K562 (cell line): ENCODE data around the gene MTHFD2. TPM values are rescaled to one million over a fixed set of nuclear protein-coding genes. Genes with fewer than 3 reads are reported as not detected.
A peak's percentile ranks its signal among the peaks of the same experiment; 100 is the strongest.

Experiments used
- E4F1 ChIP-seq: fragments of 250-450 bp; sonication (Bioruptor Pico); IDR thresholded peaks from 2 replicates; pipeline ENCODE4 v1.5.0; 2021; ENCODE audit warnings: mild to moderate bottlenecking, borderline replicate concordance
- ELF2 ChIP-seq: fragments of 250-450 bp; sonication (Bioruptor Pico); IDR thresholded peaks from 2 replicates; pipeline ENCODE4 v1.5.0; 2021; ENCODE audit warnings: mild to moderate bottlenecking
- ETV6 ChIP-seq, 3 experiments: fragments of 150-350 bp in 1 of 3; sonication (generic) in 1 of 3; formaldehyde crosslinking in 1 of 3; IDR thresholded peaks; 2 replicates each; pipeline versions ENCODE4 v1.6.1 to v1.8.0; 2014 to 2022; ENCODE audit warnings: borderline replicate concordance in 2 of 3, low read depth in 2 of 3, antibody characterized with exemption in 1 of 3, low read length in 1 of 3, mild to moderate bottlenecking in 1 of 3, missing genetic modification reagents in 1 of 3
- HEY1 ChIP-seq: fragments of 250-450 bp; sonication (Bioruptor Pico); IDR thresholded peaks from 2 replicates; pipeline ENCODE4 v1.5.0; 2020; ENCODE audit warnings: mild to moderate bottlenecking, moderate library complexity, borderline replicate concordance
- HMG20A ChIP-seq: fragments of 450-650 bp; formaldehyde crosslinking; conservative IDR thresholded peaks from 2 replicates; pipeline ENCODE4 v1.4.0; 2020; ENCODE audit warnings: mild to moderate bottlenecking, mixed read lengths
- KDM4B ChIP-seq, 2 experiments: fragments of 450-650 bp in 1 of 2; sonication (generic) in 1 of 2; IDR thresholded peaks; 2 replicates each; pipeline ENCODE4 v1.6.1; 2016 to 2017; ENCODE audit warnings: borderline replicate concordance in 2 of 2, antibody characterized with exemption in 1 of 2, low read depth in 1 of 2, mild to moderate bottlenecking in 1 of 2
- MITF ChIP-seq: IDR thresholded peaks from 2 replicates; pipeline ENCODE4 v1.6.1; 2014; ENCODE audit warnings: antibody characterized with exemption
- MTA2 ChIP-seq: fragments of 450-650 bp; IDR thresholded peaks from 2 replicates; pipeline ENCODE4 v1.6.1; 2016; ENCODE audit warnings: low read depth
- PHTF2 ChIP-seq: fragments of 250-450 bp; sonication (Bioruptor Pico); IDR thresholded peaks from 2 replicates; pipeline ENCODE4 v1.5.0; 2021; ENCODE audit warnings: mild to moderate bottlenecking
- PTBP1 ChIP-seq: fragments of 200-400 bp; formaldehyde crosslinking; IDR thresholded peaks from 2 replicates; pipeline ENCODE4 v1.6.1; 2017; ENCODE audit warnings: low read depth, low read length
- TCF7 ChIP-seq: sonication (generic); IDR thresholded peaks from 2 replicates; pipeline ENCODE4 v1.6.1; 2016; ENCODE audit warnings: antibody characterized with exemption, borderline replicate concordance
- UBTF ChIP-seq, 2 experiments: IDR thresholded peaks; 2 replicates each; pipeline ENCODE4 v1.6.1; 2012; ENCODE audit warnings: improper control_type of control experiment in 2 of 2, low read depth in 2 of 2, low read length in 2 of 2, borderline replicate concordance in 1 of 2
- YY1 ChIP-seq, 3 experiments: IDR thresholded peaks; 2 replicates each; pipeline ENCODE4 v1.6.1; 2011; ENCODE audit warnings: low read length in 2 of 3, mild to moderate bottlenecking in 2 of 3, moderate library complexity in 2 of 3, borderline replicate concordance in 1 of 3, control low read depth in 1 of 3, low read depth in 1 of 3; ENCODE audit not compliant: insufficient read depth in 3 of 3, insufficient replicate concordance in 2 of 3, control insufficient read depth in 1 of 3, insufficient read length in 1 of 3; ENCODE audit errors: extremely low read depth in 1 of 3
- ZBTB1 ChIP-seq: sonication (generic); formaldehyde crosslinking; IDR thresholded peaks from 2 replicates; pipeline ENCODE4 v1.8.1; 2023; ENCODE audit warnings: missing genetic modification reagents, low read depth, mild to moderate bottlenecking, borderline replicate concordance
- ZNF146 ChIP-seq: IDR thresholded peaks from one replicate; pipeline ENCODE4 v1.6.1; 2018; ENCODE audit warnings: missing compliant biosample characterization; ENCODE audit not compliant: unreplicated experiment
- ZNF24 ChIP-seq: fragments of 450-650 bp; IDR thresholded peaks from 2 replicates; pipeline ENCODE4 v1.6.1; 2016
- polyA plus RNA-seq, 8 experiments: library from polyadenylated mRNA; depleted of rRNA in 4 of 8; stranded (reverse) in 5 of 8; unstranded in 3 of 8; fragments of >200 nt; fragmentation: Nextera tagmentation in 2 of 8; fragmentation: Illumina TruSeq in 1 of 8; extraction: Ambion mirVana in 2 of 8; extraction: Trizol in 1 of 8; gene quantifications; 2 replicates each; pipeline versions ENCODE4 v1.2.1 to v1.2.3, GENCODE V29; 2011 to 2014; ENCODE audit warnings: inconsistent platforms in 1 of 8, missing spikeins in 1 of 8
- total RNA-seq, 7 experiments: library from RNA; depleted of rRNA in 6 of 7; stranded (reverse); fragments of >200 nt in 6 of 7; fragmentation: Illumina TruSeq in 2 of 7; extraction: Trizol in 2 of 7; gene quantifications; 2 replicates each; pipeline versions ENCODE4 v1.2.1 to v1.2.3, GENCODE V29; 2011 to 2021; ENCODE audit warnings: low replicate concordance in 1 of 7
- TF ChIP-seq, protein P1 (sequence below): conservative IDR thresholded peaks from 2 replicates; pipeline ENCODE4 v1.6.1; 2011; ENCODE audit warnings: low read depth, mild to moderate bottlenecking, low read length; ENCODE audit not compliant: control insufficient read depth

MTHFD2 gene
- total and polyA plus RNA-seq, 9 of the 15 experiments (the other 6 are each of a cell fraction or from before 2014, with no cell fraction given): 113 to 520 (median 234) TPM

GRCh38 chr2:74198461-74199274 is at the start of gene MTHFD2 (continued):
- TF ChIP-seq TCF7 (no peak), ZNF146 (CRISPR knock-in tag) (no peak), ETV6 (IDR thresholded peaks at IDR 0.05; ENCODE audit: borderline replicate concordance in 1 of 2, low read depth in 2 of 2, low read length in 1 of 2) (no peak), ETV6 (CRISPR knock-in tag; IDR thresholded peaks at IDR 0.05; ENCODE audit: borderline replicate concordance) (peak; percentile 6; the same call in 1 of the 2 replicates), YY1 (IDR thresholded peaks at IDR 0.05; ENCODE audit: borderline replicate concordance in 1 of 3, control insufficient read depth in 1 of 3, extremely low read depth in 1 of 3, insufficient read depth in 3 of 3, insufficient read length in 1 of 3, insufficient replicate concordance in 2 of 3, low read depth in 1 of 3, low read length in 2 of 3) (peak in 2 of 3 experiments; percentile 76 to 82), KDM4B (IDR thresholded peaks at IDR 0.05; ENCODE audit: borderline replicate concordance in 2 of 2, low read depth in 1 of 2) (peak in 1 of 2 experiments; percentile 34; a peak in 1 of 4 replicates), ZNF24 (peak; percentile 56), HMG20A (CRISPR knock-in tag) (no peak), MITF (0 out of 2 replicates have a peak, but pooled peaks have one; percentile 44), UBTF (IDR thresholded peaks at IDR 0.05; ENCODE audit: borderline replicate concordance in 1 of 2, low read depth in 2 of 2, low read length in 2 of 2) (peak; percentile 83 to 96; a peak in 3 of 4 replicates), HEY1 (no peak), MTA2 (no peak), ELF2 (no peak), ZBTB1 (CRISPR knock-in tag) (peak; percentile 79; the same call in 1 of the 2 replicates), E4F1 (CRISPR knock-in tag) (no peak), PTBP1 (no peak), PHTF2 (CRISPR knock-in tag) (0 out of 2 replicates have a peak, but pooled peaks have one; percentile 41)
- TF ChIP-seq, protein P1, sequence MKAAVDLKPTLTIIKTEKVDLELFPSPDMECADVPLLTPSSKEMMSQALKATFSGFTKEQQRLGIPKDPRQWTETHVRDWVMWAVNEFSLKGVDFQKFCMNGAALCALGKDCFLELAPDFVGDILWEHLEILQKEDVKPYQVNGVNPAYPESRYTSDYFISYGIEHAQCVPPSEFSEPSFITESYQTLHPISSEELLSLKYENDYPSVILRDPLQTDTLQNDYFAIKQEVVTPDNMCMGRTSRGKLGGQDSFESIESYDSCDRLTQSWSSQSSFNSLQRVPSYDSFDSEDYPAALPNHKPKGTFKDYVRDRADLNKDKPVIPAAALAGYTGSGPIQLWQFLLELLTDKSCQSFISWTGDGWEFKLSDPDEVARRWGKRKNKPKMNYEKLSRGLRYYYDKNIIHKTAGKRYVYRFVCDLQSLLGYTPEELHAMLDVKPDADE: peak; percentile 76; the same call in 1 of the 2 replicates
